ENCODE results near the gene FBXO42. TPM values are rescaled to one million over a fixed set of nuclear protein-coding genes. Genes with fewer than 3 reads are reported as not detected.

The FBXO42 gene
- total and polyA plus RNA-seq, 9 of the 15 experiments (the other 6 are each of a cell fraction or from before 2014, with no cell fraction given), result 7.2 to 24.8 (median 17.4) TPM

GRCh38 chr1:16366722-16367257, 14.5 kb upstream of the FBXO42 start, which contains the start of gene SZRD1 (continued):
- TF ChIP-seq SAFB (IDR thresholded peaks at IDR 0.05; ENCODE audit: borderline replicate concordance, low read depth, low read length), result no peak
- no peak for TF ChIP-seq KDM4B (IDR thresholded peaks at IDR 0.05; ENCODE audit: borderline replicate concordance in 2 of 2, low read depth in 1 of 2)
- TF ChIP-seq ATF4 (CRISPR knock-in tag; IDR thresholded peaks at IDR 0.05), result 0 out of 2 replicates have a peak, but pooled peaks have one; percentile 52
- no peak for TF ChIP-seq XRCC3 (IDR thresholded peaks at IDR 0.05)
- TF ChIP-seq OTX1 (CRISPR knock-in tag; IDR thresholded peaks at IDR 0.05), result no peak
- peak; percentile 73; the same call in 1 of the 2 replicates for TF ChIP-seq KLF6 (CRISPR knock-in tag; IDR thresholded peaks at IDR 0.05; ENCODE audit: borderline replicate concordance)
- no peak for TF ChIP-seq POLR2AphosphoS5 (IDR thresholded peaks at IDR 0.05; ENCODE audit: control insufficient read depth, insufficient read depth, low read depth, low read length)
- no peak; the same call in 1 of the 2 replicates for TF ChIP-seq HEY1 (CRISPR knock-in tag; IDR thresholded peaks at IDR 0.05; ENCODE audit: borderline replicate concordance)
- TF ChIP-seq ZNF239 (CRISPR knock-in tag; IDR thresholded peaks at IDR 0.05), result peak; percentile 64
- TF ChIP-seq, protein P1, sequence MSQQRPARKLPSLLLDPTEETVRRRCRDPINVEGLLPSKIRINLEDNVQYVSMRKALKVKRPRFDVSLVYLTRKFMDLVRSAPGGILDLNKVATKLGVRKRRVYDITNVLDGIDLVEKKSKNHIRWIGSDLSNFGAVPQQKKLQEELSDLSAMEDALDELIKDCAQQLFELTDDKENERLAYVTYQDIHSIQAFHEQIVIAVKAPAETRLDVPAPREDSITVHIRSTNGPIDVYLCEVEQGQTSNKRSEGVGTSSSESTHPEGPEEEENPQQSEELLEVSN (IDR thresholded peaks at IDR 0.05; ENCODE audit: borderline replicate concordance in 1 of 2, extremely low read depth in 1 of 2, insufficient read depth in 1 of 2, insufficient read length in 1 of 2, low read depth in 1 of 2, low read length in 1 of 2, poor library complexity in 1 of 2, severe bottlenecking in 1 of 2), result no peak
- no peak for TF ChIP-seq CEBPG (CRISPR knock-in tag; IDR thresholded peaks at IDR 0.05)
- no peak for TF ChIP-seq CEBPG (tag; conservative IDR thresholded peaks at IDR 0.05 in 1 of 2, IDR thresholded peaks at IDR 0.05 in 1 of 2)
- no peak for TF ChIP-seq IFI16 (CRISPR knock-in tag; IDR thresholded peaks at IDR 0.05)
- TF ChIP-seq CBX1 (IDR thresholded peaks at IDR 0.05; ENCODE audit: low read depth), result no peak
- no peak for TF ChIP-seq ZNF224 (CRISPR knock-in tag; IDR thresholded peaks at IDR 0.05)
- TF ChIP-seq, protein P2, sequence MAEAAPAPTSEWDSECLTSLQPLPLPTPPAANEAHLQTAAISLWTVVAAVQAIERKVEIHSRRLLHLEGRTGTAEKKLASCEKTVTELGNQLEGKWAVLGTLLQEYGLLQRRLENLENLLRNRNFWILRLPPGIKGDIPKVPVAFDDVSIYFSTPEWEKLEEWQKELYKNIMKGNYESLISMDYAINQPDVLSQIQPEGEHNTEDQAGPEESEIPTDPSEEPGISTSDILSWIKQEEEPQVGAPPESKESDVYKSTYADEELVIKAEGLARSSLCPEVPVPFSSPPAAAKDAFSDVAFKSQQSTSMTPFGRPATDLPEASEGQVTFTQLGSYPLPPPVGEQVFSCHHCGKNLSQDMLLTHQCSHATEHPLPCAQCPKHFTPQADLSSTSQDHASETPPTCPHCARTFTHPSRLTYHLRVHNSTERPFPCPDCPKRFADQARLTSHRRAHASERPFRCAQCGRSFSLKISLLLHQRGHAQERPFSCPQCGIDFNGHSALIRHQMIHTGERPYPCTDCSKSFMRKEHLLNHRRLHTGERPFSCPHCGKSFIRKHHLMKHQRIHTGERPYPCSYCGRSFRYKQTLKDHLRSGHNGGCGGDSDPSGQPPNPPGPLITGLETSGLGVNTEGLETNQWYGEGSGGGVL (CRISPR knock-in tag; IDR thresholded peaks at IDR 0.05), result no peak
- TF ChIP-seq SNAPC5 (CRISPR knock-in tag; IDR thresholded peaks at IDR 0.05), result no peak
- peak in 1 of 2 experiments; percentile 39; a peak in 2 of 4 replicates for TF ChIP-seq TEAD1 (CRISPR knock-in tag; IDR thresholded peaks at IDR 0.05)
- no peak for TF ChIP-seq NCOR1 (IDR thresholded peaks at IDR 0.05)
- TF ChIP-seq ELK1 (CRISPR knock-in tag; IDR thresholded peaks at IDR 0.05), result no peak
- no peak for TF ChIP-seq SETDB1 (IDR thresholded peaks at IDR 0.05; ENCODE audit: low read length)
- 0 out of 2 replicates have a peak, but pooled peaks have one; percentile 21 for TF ChIP-seq E2F1 (CRISPR knock-in tag; IDR thresholded peaks at IDR 0.05)

Measured in K562 (cell line).